NCI-H69 (cell line): ENCODE data around the gene IREB2.
"Not testable (repeated sequence)": the region's sequence is repeated elsewhere in the genome, so short reads cannot be mapped to it uniquely, and the experiment has no call there.

Experiments used
- DNase-seq: peaks from one replicate; lab custom pipeline; 2025; lab: John Stamatoyannopoulos, UW

Gene IREB2

GRCh38 chr15:78437762-78438618 is at the start of gene IREB2:
Gene IREB2 (plus strand): TSS chr15:78438216. CDS start chr15:78438338, 122 bp downstream.
- peak; percentile 97 for DNase-seq

- DNase-seq = no peak
Measured at GRCh38 chr15:78388865-78389264, 49.2 kb upstream of the IREB2 start.

GRCh38 chr15:78389322-78389721 is 48.7 kb upstream of the IREB2 start:
- no peak for DNase-seq

GRCh38 chr15:78389738-78390137 is 48.3 kb upstream of the IREB2 start:
- no peak for DNase-seq

- DNase-seq = no peak
Measured at GRCh38 chr15:78390242-78390641, 47.8 kb upstream of the IREB2 start.

GRCh38 chr15:78390826-78391225 is 47.2 kb upstream of the IREB2 start:
- DNase-seq = no peak

GRCh38 chr15:78391781-78392180 is 46.2 kb upstream of the IREB2 start:
- DNase-seq = no peak

GRCh38 chr15:78392430-78392829 is 45.6 kb upstream of the IREB2 start:
- peak; percentile 89 for DNase-seq

- peak; percentile 11 for DNase-seq
Measured at GRCh38 chr15:78393137-78393536, 44.9 kb upstream of the IREB2 start.

- no peak for DNase-seq
Measured at GRCh38 chr15:78394026-78394425, 44.0 kb upstream of the IREB2 start.

GRCh38 chr15:78394981-78395616 is 42.9 kb upstream of the IREB2 start:
- peak; percentile 90 for DNase-seq

- no peak for DNase-seq
Measured at GRCh38 chr15:78396186-78396814, 41.7 kb upstream of the IREB2 start.

GRCh38 chr15:78396976-78397375 is 41.0 kb upstream of the IREB2 start:
- peak; percentile 6 for DNase-seq

GRCh38 chr15:78397382-78397781 is 40.6 kb upstream of the IREB2 start:
- DNase-seq = no peak

GRCh38 chr15:78398076-78398825 is 39.8 kb upstream of the IREB2 start:
- DNase-seq = no peak

GRCh38 chr15:78399091-78399490 is 38.9 kb upstream of the IREB2 start:
- no peak for DNase-seq

- no peak for DNase-seq
Measured at GRCh38 chr15:78402061-78402610, 35.9 kb upstream of the IREB2 start.

GRCh38 chr15:78404125-78404524 is 33.9 kb upstream of the IREB2 start:
- no peak for DNase-seq

GRCh38 chr15:78404796-78405195 is 33.2 kb upstream of the IREB2 start:
- not testable (repeated sequence) for DNase-seq

GRCh38 chr15:78405336-78405924 is 32.6 kb upstream of the IREB2 start:
- no peak for DNase-seq

GRCh38 chr15:78406016-78406585 is 31.9 kb upstream of the IREB2 start:
- DNase-seq = no peak
